T-helper 2 cell treated with Interferon-gamma antibody and Interleukin-4, amounts not matched to agents 5 μg/mL and 100 μg/mL, for 36 hours (primary cell): Measurements from ENCODE around the gene SCGB3A1.
A peak's percentile ranks its signal among the peaks of the same experiment; 100 is the strongest.

ENCODE experiments used
- DNase-seq: peaks from one replicate; pipeline ENCODE4 v3.0.0; 2021; ENCODE audit warnings: low spot score
- H3K27ac Mint-ChIP-seq: one replicate; pipeline ENCODE4 v1.8.0; 2021; ENCODE audit warnings: mild to moderate bottlenecking, mixed read lengths
- H3K27me3 Mint-ChIP-seq: one replicate; pipeline ENCODE4 v1.8.0; 2021; ENCODE audit warnings: low read depth, mixed read lengths
- H3K36me3 Mint-ChIP-seq: one replicate; pipeline ENCODE4 v1.8.0; 2021; ENCODE audit warnings: low read depth, mixed read lengths
- H3K4me1 Mint-ChIP-seq: one replicate; pipeline ENCODE4 v1.8.0; 2021; ENCODE audit warnings: low read depth, mixed read lengths
- H3K4me3 Mint-ChIP-seq: one replicate; pipeline ENCODE4 v1.8.0; 2022; ENCODE audit warnings: mild to moderate bottlenecking, moderate library complexity, mixed read lengths
- H3K9me3 Mint-ChIP-seq: one replicate; pipeline ENCODE4 v1.8.0; 2021; ENCODE audit warnings: mixed read lengths

The SCGB3A1 gene

DNA sequence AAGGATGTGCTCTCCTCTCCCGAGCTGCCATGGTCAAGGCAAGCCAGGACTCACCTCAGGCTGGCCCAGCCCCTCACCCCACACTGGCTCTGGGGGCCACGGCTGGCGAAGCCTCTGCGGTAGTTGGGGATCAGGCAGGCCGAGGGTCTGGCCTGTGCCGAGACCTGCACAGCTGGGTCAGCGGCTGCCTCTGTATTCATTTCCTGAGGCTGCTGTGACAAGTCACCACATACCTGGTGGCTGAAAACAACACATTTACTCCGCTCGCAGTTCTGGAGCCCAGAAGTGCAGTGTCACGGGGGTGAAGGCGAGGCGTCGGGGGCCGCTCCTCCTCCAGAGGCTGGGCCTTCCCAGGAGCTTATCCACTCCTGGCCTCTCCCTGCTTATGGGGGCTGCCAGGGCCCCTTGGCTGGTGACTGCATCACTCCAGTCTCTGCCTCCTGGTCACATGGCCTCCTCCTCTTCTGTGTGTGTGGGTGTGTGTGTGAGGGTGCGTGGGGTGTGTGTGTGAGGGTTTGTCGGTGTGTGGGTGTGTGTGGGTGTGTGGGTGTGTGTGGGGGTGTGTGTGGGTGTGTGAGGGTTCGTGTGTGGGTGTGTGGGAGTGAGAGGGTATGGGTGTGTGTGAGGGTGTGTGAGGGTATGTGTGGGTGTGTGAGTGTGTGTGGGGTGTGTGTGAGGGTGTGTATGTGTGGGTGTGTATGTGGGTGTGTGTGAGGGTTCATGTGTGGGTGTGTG, 3.2 kb upstream of the SCGB3A1 start:
- no peak overlapping the region for H3K27ac Mint-ChIP-seq
- H3K9me3 Mint-ChIP-seq: no peaks in the 10 kb centered on the region
- H3K4me1 Mint-ChIP-seq: peaks cover 2% of the 10 kb centered on the region
- H3K36me3 Mint-ChIP-seq: no peaks in the 10 kb centered on the region
- peaks cover 23% of the 10 kb centered on the region for H3K27me3 Mint-ChIP-seq
- DNase-seq: no peak
- H3K4me3 Mint-ChIP-seq: no peak overlapping the region

GRCh38 chr5:180593446-180594206, 2.3 kb upstream of the SCGB3A1 start:
- Mint-ChIP-seq H3K4me3 (no peak overlapping the region), H3K9me3 (no peaks in the 10 kb centered on the region), H3K4me1 (peaks cover 2% of the 10 kb centered on the region), H3K27me3 (peaks cover 32% of the 10 kb centered on the region), H3K27ac (no peak overlapping the region), H3K36me3 (no peaks in the 10 kb centered on the region)
- DNase-seq: no peak

GRCh38 chr5:180592176-180592575, 877 bp upstream of the SCGB3A1 start:
- DNase-seq: no peak
- Mint-ChIP-seq H3K27me3 (peaks cover 33% of the 10 kb centered on the region), H3K9me3 (no peaks in the 10 kb centered on the region), H3K36me3 (no peaks in the 10 kb centered on the region), H3K27ac (no peak overlapping the region), H3K4me3 (no peak overlapping the region), H3K4me1 (peaks cover 2% of the 10 kb centered on the region)

- H3K4me1 Mint-ChIP-seq: peaks cover 2% of the 10 kb centered on the region
These were observed 572 bp downstream of the SCGB3A1 start for GRCh38 chr5:180590543-180591310.

GRCh38 chr5:180589771-180590542, 1.3 kb downstream of the SCGB3A1 start:
- Mint-ChIP-seq H3K27me3 (peaks cover 39% of the 10 kb centered on the region), H3K36me3 (no peaks in the 10 kb centered on the region), H3K27ac (no peak overlapping the region), H3K9me3 (no peaks in the 10 kb centered on the region), H3K4me3 (no peak overlapping the region), H3K4me1 (peaks cover 2% of the 10 kb centered on the region)
- no peak for DNase-seq

More at GRCh38 chr5:180590543-180591310, 572 bp downstream of the SCGB3A1 start:
- no peaks in the 10 kb centered on the region for H3K36me3 Mint-ChIP-seq
- DNase-seq: no peak
- no peak overlapping the region for H3K27ac Mint-ChIP-seq
- H3K9me3 Mint-ChIP-seq: no peaks in the 10 kb centered on the region
- no peak overlapping the region for H3K4me3 Mint-ChIP-seq
- H3K27me3 Mint-ChIP-seq: peaks cover 39% of the 10 kb centered on the region

GRCh38 chr5:180586870-180587269, 4.4 kb downstream of the SCGB3A1 start:
- peaks cover 25% of the 10 kb centered on the region for H3K27me3 Mint-ChIP-seq
- no peaks in the 10 kb centered on the region for H3K4me1 Mint-ChIP-seq
- H3K4me3 Mint-ChIP-seq: no peak overlapping the region

DNA sequence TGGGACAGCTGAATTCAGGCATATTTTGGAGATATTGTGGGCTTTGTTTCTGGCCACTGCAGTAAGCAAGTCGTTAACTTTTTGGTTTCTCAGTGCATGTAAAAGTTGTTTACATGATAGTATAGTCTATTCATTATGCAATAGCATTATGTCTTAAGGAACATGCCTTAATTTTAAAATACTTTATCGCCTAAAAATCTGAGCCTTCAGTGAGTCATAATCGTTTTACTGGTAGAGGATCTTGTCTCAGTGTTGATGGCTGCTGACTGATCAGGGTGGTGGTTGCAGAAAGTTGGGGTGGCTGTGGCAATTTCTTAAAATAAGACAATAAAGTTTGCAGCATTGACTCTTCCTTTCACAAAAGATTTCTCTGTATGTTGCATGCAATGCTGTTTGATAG, 5.1 kb downstream of the SCGB3A1 start:
- peaks cover 25% of the 10 kb centered on the region for H3K27me3 Mint-ChIP-seq
- no peak overlapping the region for H3K27ac Mint-ChIP-seq
- no peaks in the 10 kb centered on the region for H3K36me3 Mint-ChIP-seq
- H3K4me1 Mint-ChIP-seq: no peaks in the 10 kb centered on the region
- DNase-seq: no peak
- H3K4me3 Mint-ChIP-seq: no peak overlapping the region
- H3K9me3 Mint-ChIP-seq: no peaks in the 10 kb centered on the region

More at GRCh38 chr5:180586870-180587269, 4.4 kb downstream of the SCGB3A1 start:
- Mint-ChIP-seq H3K9me3 (no peaks in the 10 kb centered on the region), H3K27ac (no peak overlapping the region), H3K36me3 (no peaks in the 10 kb centered on the region)
- DNase-seq: no peak

GRCh38 chr5:180583738-180584137, 7.6 kb downstream of the SCGB3A1 start:
- no peak overlapping the region for H3K27ac Mint-ChIP-seq
- H3K9me3 Mint-ChIP-seq: no peaks in the 10 kb centered on the region
- no peak for DNase-seq
- H3K36me3 Mint-ChIP-seq: no peaks in the 10 kb centered on the region
- H3K27me3 Mint-ChIP-seq: peaks cover 13% of the 10 kb centered on the region
- no peaks in the 10 kb centered on the region for H3K4me1 Mint-ChIP-seq
- no peak overlapping the region for H3K4me3 Mint-ChIP-seq

- no peak overlapping the region for H3K4me3 Mint-ChIP-seq
- H3K27ac Mint-ChIP-seq: no peak overlapping the region
- peaks cover 5% of the 10 kb centered on the region for H3K27me3 Mint-ChIP-seq
- no peaks in the 10 kb centered on the region for H3K9me3 Mint-ChIP-seq
- no peak for DNase-seq
- no peaks in the 10 kb centered on the region for H3K4me1 Mint-ChIP-seq
- peaks cover 16% of the 10 kb centered on the region for H3K36me3 Mint-ChIP-seq
These were observed 10.6 kb downstream of the SCGB3A1 start for GRCh38 chr5:180580681-180581080.

DNA sequence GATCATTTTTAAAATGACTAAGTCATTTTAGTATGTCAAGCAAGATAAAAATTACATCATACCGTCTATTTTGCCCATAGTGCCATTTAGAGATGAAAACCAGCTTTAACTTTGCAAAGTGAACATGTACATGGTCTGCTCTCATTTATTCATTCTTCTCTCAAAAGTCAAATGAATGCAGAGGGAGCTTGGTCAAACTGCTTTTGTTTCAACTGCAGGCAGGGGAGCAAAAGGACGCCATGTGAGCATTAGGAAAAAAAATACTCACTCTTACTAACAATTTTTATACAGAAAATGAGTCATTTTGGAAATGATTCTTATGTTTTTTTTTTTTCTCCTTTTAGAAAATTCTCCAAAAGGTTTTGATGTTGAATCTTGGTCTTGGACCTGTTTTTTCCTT, 15.7 kb downstream of the SCGB3A1 start:
- Mint-ChIP-seq H3K4me3 (no peak overlapping the region), H3K4me1 (no peaks in the 10 kb centered on the region), H3K27ac (no peak overlapping the region), H3K9me3 (no peaks in the 10 kb centered on the region), H3K27me3 (no peaks in the 10 kb centered on the region), H3K36me3 (peaks cover 29% of the 10 kb centered on the region)
- no peak for DNase-seq

DNA sequence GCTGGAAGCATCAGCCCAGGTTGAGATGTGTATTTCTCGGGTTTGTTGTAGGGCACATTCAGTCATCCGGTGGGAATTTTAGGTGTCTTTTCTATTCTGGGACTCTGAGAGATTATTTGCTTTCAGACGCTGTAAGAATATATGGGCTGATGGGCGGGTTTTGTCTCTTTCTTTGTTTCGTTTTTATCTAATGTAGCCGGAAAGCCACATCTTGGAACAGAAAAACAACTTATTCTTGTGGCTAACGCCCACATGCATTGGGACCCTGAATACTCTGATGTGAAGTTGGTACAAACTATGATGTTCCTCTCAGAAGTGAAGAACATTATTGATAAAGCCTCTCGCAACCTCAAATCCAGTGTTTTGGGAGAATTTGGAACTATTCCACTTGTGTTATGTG, 22.4 kb downstream of the SCGB3A1 start:
- peaks cover 5% of the 10 kb centered on the region for H3K4me1 Mint-ChIP-seq
- no peak for DNase-seq
- no peak overlapping the region for H3K4me3 Mint-ChIP-seq
- peaks cover 58% of the 10 kb centered on the region for H3K36me3 Mint-ChIP-seq
- H3K27ac Mint-ChIP-seq: no peak overlapping the region
- H3K27me3 Mint-ChIP-seq: no peaks in the 10 kb centered on the region
- no peaks in the 10 kb centered on the region for H3K9me3 Mint-ChIP-seq

- DNase-seq: peak; percentile 14
- H3K27ac Mint-ChIP-seq: no peak overlapping the region
- H3K4me1 Mint-ChIP-seq: peaks cover 30% of the 10 kb centered on the region
- no peak overlapping the region for H3K4me3 Mint-ChIP-seq
- H3K36me3 Mint-ChIP-seq: peaks cover 71% of the 10 kb centered on the region
- no peaks in the 10 kb centered on the region for H3K9me3 Mint-ChIP-seq
- H3K27me3 Mint-ChIP-seq: no peaks in the 10 kb centered on the region
These were observed 27.3 kb downstream of the SCGB3A1 start for GRCh38 chr5:180563994-180564393.

DNA sequence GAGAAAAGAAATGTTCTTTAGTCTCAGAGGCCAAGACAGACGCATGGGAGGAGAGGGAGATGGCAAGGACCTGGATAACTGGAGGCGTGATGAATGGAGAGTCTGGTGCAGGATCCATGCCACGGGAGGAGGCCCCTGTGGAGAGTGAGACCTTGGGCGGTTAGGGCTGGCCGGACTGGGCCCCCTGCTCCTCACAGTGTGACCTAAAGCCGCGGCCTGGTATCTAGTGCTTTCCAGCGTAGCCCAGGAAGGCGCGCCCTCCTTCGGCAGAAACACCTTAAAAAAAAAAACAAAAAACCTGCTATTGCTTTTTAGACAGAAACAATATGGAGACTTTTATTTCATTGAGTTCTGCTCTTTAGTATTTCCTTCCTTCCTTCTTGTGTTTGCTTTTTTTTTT, 33.1 kb downstream of the SCGB3A1 start:
- Mint-ChIP-seq H3K9me3 (no peaks in the 10 kb centered on the region), H3K4me1 (peaks cover 24% of the 10 kb centered on the region), H3K4me3 (no peak overlapping the region), H3K27ac (no peak overlapping the region), H3K36me3 (peaks cover 60% of the 10 kb centered on the region), H3K27me3 (no peaks in the 10 kb centered on the region)
- DNase-seq: no peak
